CD4-positive, CD25-positive, alpha-beta regulatory T cell (primary cell): ENCODE measurements around the gene PTPDC1. TPM values are rescaled to one million over a fixed set of nuclear protein-coding genes. Genes with fewer than 3 reads are reported as not detected.

Experiments used
- ATAC-seq, 2 donors: fragments of 150-1000 bp; cut with Tn5 transposase; one replicate each; pipeline ENCODE4 v1.10.0; 2021; ENCODE audit warnings: low read depth in 2 of 2, moderate number of reproducible peaks in 2 of 2, moderate library complexity in 1 of 2
- DNase-seq, 3 donors: peaks; one replicate each; pipeline versions ENCODE4 v3.0.0 to v3.0.0-alpha.2; 2012 to 2022; ENCODE audit warnings: mixed read lengths in 1 of 3
- H3K27ac ChIP-seq: one replicate; pipeline ENCODE4 v1.7.0; 2013; ENCODE audit warnings: mild to moderate bottlenecking, low read length; ENCODE audit not compliant: insufficient read depth, poor library complexity, severe bottlenecking
- H3K27me3 ChIP-seq: one replicate; pipeline ENCODE4 v1.7.0; 2013; ENCODE audit warnings: low read length; ENCODE audit not compliant: control insufficient read depth, insufficient read depth
- H3K36me3 ChIP-seq: one replicate; pipeline ENCODE4 v1.7.0; 2013; ENCODE audit warnings: mild to moderate bottlenecking, low read length, moderate library complexity; ENCODE audit not compliant: control insufficient read depth, insufficient read depth
- H3K4me1 ChIP-seq: 2 replicates; pipeline ENCODE4 v1.7.0; 2013; ENCODE audit warnings: mild to moderate bottlenecking, low read length; ENCODE audit not compliant: insufficient read depth, control insufficient read depth, poor library complexity, severe bottlenecking
- H3K4me3 ChIP-seq: one replicate; pipeline ENCODE4 v1.7.0; 2013; ENCODE audit warnings: low read depth, mild to moderate bottlenecking, low read length, moderate library complexity
- H3K9me3 ChIP-seq, 2 experiments: 1 replicate in 1 of 2; 2 replicates in 1 of 2; pipeline ENCODE4 v1.7.0; 2013; ENCODE audit warnings: low read length in 2 of 2, mild to moderate bottlenecking in 1 of 2, moderate library complexity in 1 of 2; ENCODE audit not compliant: control insufficient read depth in 2 of 2
- H3K27ac Mint-ChIP-seq, 3 donors: one replicate each; pipeline ENCODE4 v1.8.0; 2020 to 2022; ENCODE audit warnings: mild to moderate bottlenecking in 3 of 3, mixed read lengths in 3 of 3, moderate library complexity in 2 of 3
- H3K27me3 Mint-ChIP-seq: one replicate; pipeline ENCODE4 v1.8.0; 2022; ENCODE audit warnings: mild to moderate bottlenecking, mixed read lengths
- H3K36me3 Mint-ChIP-seq: one replicate; pipeline ENCODE4 v1.8.0; 2020; ENCODE audit warnings: mixed read lengths
- H3K4me1 Mint-ChIP-seq, 4 donors: one replicate each; pipeline ENCODE4 v1.8.0; 2020 to 2022; ENCODE audit warnings: mixed read lengths in 4 of 4, mild to moderate bottlenecking in 1 of 4
- H3K4me3 Mint-ChIP-seq, 4 donors: one replicate each; pipeline ENCODE4 v1.8.0; 2020 to 2022; ENCODE audit warnings: mild to moderate bottlenecking in 4 of 4, mixed read lengths in 4 of 4, moderate library complexity in 3 of 4
- H3K9me3 Mint-ChIP-seq, 7 donors: one replicate each; pipeline ENCODE4 v1.8.0; 2020 to 2022; ENCODE audit warnings: mixed read lengths in 7 of 7, mild to moderate bottlenecking in 3 of 7, moderate library complexity in 2 of 7
- polyA plus RNA-seq, 4 donors: library from polyadenylated mRNA; unstranded; fragments of 300-500 nt; fragmentation: Illumina TruSeq; gene quantifications; one replicate each; pipeline ENCODE4 v1.2.3, GENCODE V29; 2021
- total RNA-seq: library from RNA; stranded (reverse); gene quantifications from one replicate; pipeline ENCODE4 v1.2.3, GENCODE V29; 2022

PTPDC1 gene
- total RNA-seq, result 4.6 TPM
- 1 to 10 TPM; 1.1 to 2.2 (median 1.6) TPM for polyA plus RNA-seq

DNA sequence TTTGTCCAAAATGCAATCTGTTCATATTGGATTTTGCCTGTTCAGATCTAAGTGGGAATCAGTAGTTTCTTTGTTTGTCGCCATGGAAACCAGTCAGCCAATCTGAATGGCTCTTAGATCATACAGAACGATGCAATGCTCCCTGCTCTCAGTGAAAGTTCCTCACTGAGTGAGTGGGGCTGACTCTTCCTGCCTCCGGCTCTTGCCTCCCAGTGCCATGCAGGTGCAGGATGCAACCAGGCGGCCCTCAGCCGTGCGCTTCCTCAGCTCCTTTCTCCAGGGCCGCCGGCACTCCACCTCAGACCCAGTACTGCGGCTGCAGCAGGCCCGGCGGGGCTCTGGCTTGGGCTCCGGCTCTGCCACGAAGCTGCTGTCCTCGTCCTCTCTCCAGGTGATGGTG, at the start of gene PTPDC1:
TSS of gene PTPDC1 (plus strand) at position 151 of the 400 bp plus-strand sequence. CDS start at position 218, 67 bp downstream.
- DNase-seq, result no peak
- no peaks in the 10 kb centered on the region for H3K27me3 ChIP-seq
- no peaks in the 10 kb centered on the region for H3K36me3 ChIP-seq
- H3K27me3 Mint-ChIP-seq, result no peaks in the 10 kb centered on the region
- H3K36me3 Mint-ChIP-seq, result peaks cover 19% of the 10 kb centered on the region
- no peak within 1 kb of the TSS for H3K4me3 ChIP-seq
- no peaks in the 10 kb centered on the region for H3K4me1 ChIP-seq
- no peaks in the 10 kb centered on the region for H3K9me3 Mint-ChIP-seq
- peak within 1 kb of the TSS in 2 of 3 donors; percentile 42 to 45 for H3K27ac Mint-ChIP-seq
- H3K27ac ChIP-seq, result no peak within 1 kb of the TSS
- H3K9me3 ChIP-seq, result no peaks in the 10 kb centered on the region
- no peak within 1 kb of the TSS for H3K4me3 Mint-ChIP-seq
- peaks cover 0 to 6% (median 5%) of the 10 kb centered on the region in 4 donors for H3K4me1 Mint-ChIP-seq
- ATAC-seq, result no peak

- Histone ChIP-seq H3K9me3 (no peaks in the 10 kb centered on the region), H3K27ac (no peak overlapping the region), H3K4me1 (peaks cover 15% of the 10 kb centered on the region), H3K4me3 (no peak overlapping the region), H3K27me3 (no peaks in the 10 kb centered on the region), H3K36me3 (no peaks in the 10 kb centered on the region)
- H3K4me1 Mint-ChIP-seq, result peaks cover 12 to 29% (median 20%) of the 10 kb centered on the region in 4 donors
- no peak overlapping the region for H3K27ac Mint-ChIP-seq
- DNase-seq (no peak), ATAC-seq (no peak)
- H3K36me3 Mint-ChIP-seq, result no peaks in the 10 kb centered on the region
- H3K4me3 Mint-ChIP-seq, result no peak overlapping the region
- no peaks in the 10 kb centered on the region for H3K27me3 Mint-ChIP-seq
- no peaks in the 10 kb centered on the region for H3K9me3 Mint-ChIP-seq
Measured at GRCh38 chr9:94034511-94034910, 49.8 kb upstream of the PTPDC1 start.

- no peaks in the 10 kb centered on the region for H3K4me1 ChIP-seq
- H3K9me3 Mint-ChIP-seq, result peaks cover 0 to 3% (median 0%) of the 10 kb centered on the region in 7 donors
- H3K4me3 Mint-ChIP-seq, result no peak overlapping the region
- H3K4me1 Mint-ChIP-seq, result peaks cover 0 to 8% (median 1%) of the 10 kb centered on the region in 4 donors
- H3K27me3 ChIP-seq, result no peaks in the 10 kb centered on the region
- no peaks in the 10 kb centered on the region for H3K27me3 Mint-ChIP-seq
- no peaks in the 10 kb centered on the region for H3K9me3 ChIP-seq
- no peak overlapping the region for H3K27ac Mint-ChIP-seq
- no peak overlapping the region for H3K4me3 ChIP-seq
- H3K36me3 Mint-ChIP-seq, result no peaks in the 10 kb centered on the region
- H3K36me3 ChIP-seq, result no peaks in the 10 kb centered on the region
- ATAC-seq (no peak), DNase-seq (no peak)
- no peak overlapping the region for H3K27ac ChIP-seq
Measured at GRCh38 chr9:94039786-94040185, 44.5 kb upstream of the PTPDC1 start.

DNA sequence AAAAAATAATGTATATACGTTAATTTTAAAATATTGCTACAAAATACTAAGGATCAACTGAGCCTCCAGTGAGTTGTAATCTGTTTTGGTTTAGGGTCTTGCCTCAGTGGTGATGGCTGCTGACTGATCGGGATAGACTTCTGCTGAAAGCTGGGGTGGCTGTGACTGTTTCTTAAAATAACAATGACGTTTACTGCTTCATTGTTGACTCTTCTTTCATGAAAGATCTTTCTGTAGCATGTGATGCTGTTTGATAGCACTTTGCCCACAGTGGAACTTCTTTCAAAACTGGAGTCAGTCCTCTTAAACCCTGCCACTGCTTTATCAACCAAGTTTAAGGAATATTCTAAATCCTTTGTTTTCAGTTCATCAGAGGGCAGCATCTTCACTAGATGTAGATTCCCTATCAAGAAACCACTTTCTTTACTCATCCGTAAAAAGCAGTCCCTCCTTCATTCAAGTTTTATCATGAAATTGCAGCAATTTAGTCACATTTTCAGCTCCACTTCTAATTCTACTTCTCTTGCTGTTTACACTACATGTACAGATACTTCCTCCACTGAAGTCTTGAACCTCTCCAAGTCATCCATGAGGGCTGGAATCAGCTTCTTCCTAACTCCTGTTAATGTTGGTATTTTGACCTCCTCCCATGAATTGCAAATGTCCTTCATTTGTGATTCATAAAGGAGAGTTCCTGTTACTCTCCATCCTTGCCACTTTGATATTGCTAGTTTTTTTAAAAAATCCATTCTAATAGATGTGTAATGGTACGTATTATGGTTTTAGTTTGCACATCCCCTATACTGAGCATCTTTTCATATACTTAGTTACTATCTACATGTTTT, 41.5 kb upstream of the PTPDC1 start:
- H3K9me3 ChIP-seq, result no peaks in the 10 kb centered on the region
- no peak for ATAC-seq
- H3K36me3 Mint-ChIP-seq, result no peaks in the 10 kb centered on the region
- no peak for DNase-seq
- peaks cover 0 to 6% (median 0%) of the 10 kb centered on the region in 7 donors for H3K9me3 Mint-ChIP-seq
- no peak overlapping the region for H3K27ac Mint-ChIP-seq
- H3K4me1 ChIP-seq, result no peaks in the 10 kb centered on the region
- H3K4me1 Mint-ChIP-seq, result peaks cover 0 to 3% (median 0%) of the 10 kb centered on the region in 4 donors
- H3K27me3 Mint-ChIP-seq, result no peaks in the 10 kb centered on the region
- H3K36me3 ChIP-seq, result no peaks in the 10 kb centered on the region
- H3K4me3 Mint-ChIP-seq, result no peak overlapping the region
- no peak overlapping the region for H3K4me3 ChIP-seq
- H3K27ac ChIP-seq, result no peak overlapping the region
- H3K27me3 ChIP-seq, result no peaks in the 10 kb centered on the region

GRCh38 chr9:94054716-94055115, 29.5 kb upstream of the PTPDC1 start:
- Mint-ChIP-seq H3K9me3 (peaks cover 0 to 8% (median 5%) of the 10 kb centered on the region in 7 donors), H3K4me1 (peaks cover 0 to 5% (median under 1%) of the 10 kb centered on the region in 4 donors), H3K27ac (no peak overlapping the region), H3K27me3 (no peaks in the 10 kb centered on the region), H3K4me3 (no peak overlapping the region), H3K36me3 (peaks cover 6% of the 10 kb centered on the region)
- DNase-seq, result no peak
- Histone ChIP-seq H3K9me3 (no peaks in the 10 kb centered on the region), H3K27ac (no peak overlapping the region), H3K4me1 (no peaks in the 10 kb centered on the region), H3K4me3 (no peak overlapping the region), H3K27me3 (no peaks in the 10 kb centered on the region), H3K36me3 (peaks cover 2% of the 10 kb centered on the region)
- ATAC-seq, result no peak

DNA sequence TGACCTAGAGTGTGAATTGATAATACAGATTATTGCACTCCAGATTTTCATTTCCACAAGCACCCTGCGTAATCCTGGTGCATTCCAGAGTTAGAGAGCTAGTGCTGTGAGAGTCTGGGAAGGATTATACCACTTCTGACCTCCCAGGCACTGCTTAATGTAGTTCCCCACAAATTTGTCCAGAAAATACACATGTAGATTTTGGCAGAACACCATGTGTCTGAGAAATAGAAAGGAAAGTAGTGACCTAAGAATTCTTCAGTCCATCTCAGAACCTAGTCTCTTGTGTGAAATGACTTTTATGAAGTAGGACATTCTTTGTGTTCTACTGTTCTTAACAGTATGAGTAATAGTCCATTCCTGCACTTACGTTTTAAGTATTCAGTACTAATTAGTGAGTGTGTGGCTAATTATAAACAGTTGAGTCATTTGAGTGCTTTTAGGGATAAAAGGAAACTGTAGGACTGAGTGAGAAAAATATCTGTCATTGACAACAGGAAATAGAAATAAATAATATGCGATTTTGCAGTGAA, 27.8 kb upstream of the PTPDC1 start:
- peaks cover 0 to 5% (median 0%) of the 10 kb centered on the region in 4 donors for H3K4me1 Mint-ChIP-seq
- Histone ChIP-seq H3K36me3 (peaks cover 2% of the 10 kb centered on the region), H3K4me3 (no peak overlapping the region), H3K4me1 (no peaks in the 10 kb centered on the region), H3K27me3 (no peaks in the 10 kb centered on the region), H3K9me3 (no peaks in the 10 kb centered on the region), H3K27ac (no peak overlapping the region)
- H3K27me3 Mint-ChIP-seq, result no peaks in the 10 kb centered on the region
- no peak overlapping the region for H3K27ac Mint-ChIP-seq
- ATAC-seq (no peak), DNase-seq (no peak)
- no peak overlapping the region for H3K4me3 Mint-ChIP-seq
- peaks cover 0 to 7% (median under 1%) of the 10 kb centered on the region in 7 donors for H3K9me3 Mint-ChIP-seq
- peaks cover 2% of the 10 kb centered on the region for H3K36me3 Mint-ChIP-seq

DNA sequence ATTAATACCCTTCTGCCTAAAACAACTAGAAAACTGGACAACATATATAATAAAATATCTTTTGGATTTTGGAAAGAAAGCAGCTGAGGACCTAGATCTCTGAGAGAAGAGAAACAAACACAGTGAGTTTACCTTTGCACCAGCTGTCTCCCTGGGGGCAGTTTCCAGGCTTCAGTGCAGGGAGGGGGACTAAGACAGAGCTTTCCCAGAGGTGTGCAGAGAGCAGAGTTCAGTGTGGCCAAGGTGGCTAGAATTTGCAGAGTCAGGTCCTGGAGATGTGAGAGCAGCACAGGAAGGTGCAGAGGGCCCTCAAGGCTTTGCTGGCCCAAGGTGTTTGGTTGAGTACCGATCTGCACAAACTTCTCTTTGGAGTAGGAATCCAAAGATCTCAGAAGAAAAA, 26.3 kb upstream of the PTPDC1 start:
- no peak overlapping the region for H3K27ac ChIP-seq
- H3K4me3 Mint-ChIP-seq, result no peak overlapping the region

More for the DNA sequence above, 26.3 kb upstream of the PTPDC1 start:
- H3K9me3 Mint-ChIP-seq, result peaks cover 0 to 15% (median 4%) of the 10 kb centered on the region in 7 donors
- H3K4me1 Mint-ChIP-seq, result peaks cover 0 to 5% (median 0%) of the 10 kb centered on the region in 4 donors
- H3K4me1 ChIP-seq, result no peaks in the 10 kb centered on the region
- no peaks in the 10 kb centered on the region for H3K27me3 ChIP-seq
- H3K9me3 ChIP-seq, result peaks cover 0 to 6% of the 10 kb centered on the region in 2 experiments
- peaks cover 8% of the 10 kb centered on the region for H3K36me3 Mint-ChIP-seq
- H3K4me3 ChIP-seq, result no peak overlapping the region
- no peak for ATAC-seq
- DNase-seq, result no peak
- H3K27me3 Mint-ChIP-seq, result no peaks in the 10 kb centered on the region
- peaks cover 2% of the 10 kb centered on the region for H3K36me3 ChIP-seq
- H3K27ac Mint-ChIP-seq, result no peak overlapping the region
